Mucosa of stomach (tissue), 1 donor: ENCODE data around the gene CCDC91.
"Not testable (repeated sequence)": the region's sequence is repeated elsewhere in the genome, so short reads cannot be mapped to it uniquely, and the experiment has no call there.

Source experiments
- H3K27me3 ChIP-seq: one replicate; pipeline ENCODE4 v1.7.0; 2013; ENCODE audit warnings: mild to moderate bottlenecking, low read length; ENCODE audit not compliant: control insufficient read depth, insufficient read depth
- H3K36me3 ChIP-seq: one replicate; pipeline ENCODE4 v1.7.0; 2013; ENCODE audit warnings: low read length; ENCODE audit not compliant: control insufficient read depth, insufficient read depth
- H3K4me1 ChIP-seq: one replicate; pipeline ENCODE4 v1.7.0; 2013; ENCODE audit warnings: mild to moderate bottlenecking, low read length; ENCODE audit not compliant: control insufficient read depth, insufficient read depth
- H3K4me3 ChIP-seq: one replicate; pipeline ENCODE4 v1.7.0; 2013; ENCODE audit warnings: low read length
- H3K9ac ChIP-seq: one replicate; pipeline ENCODE4 v1.7.0; 2013; ENCODE audit warnings: mild to moderate bottlenecking, low read length, moderate library complexity
- H3K9me3 ChIP-seq: one replicate; pipeline ENCODE4 v1.7.0; 2013; ENCODE audit warnings: mild to moderate bottlenecking, low read length, moderate library complexity; ENCODE audit not compliant: control insufficient read depth
- donor health status: Pancreatic carcinoma.

CCDC91 gene

GRCh38 chr12:28456934-28457710 is 266.9 kb downstream of the CCDC91 start:
- Histone ChIP-seq H3K36me3 (no peaks in the 10 kb centered on the region), H3K9ac (no peak overlapping the region), H3K9me3 (no peaks in the 10 kb centered on the region), H3K4me3 (no peak overlapping the region), H3K27me3 (no peaks in the 10 kb centered on the region), H3K4me1 (no peaks in the 10 kb centered on the region)

GRCh38 chr12:28457785-28458184 is 267.5 kb downstream of the CCDC91 start:
- Histone ChIP-seq H3K4me3 (no peak overlapping the region), H3K9ac (no peak overlapping the region), H3K27me3 (no peaks in the 10 kb centered on the region), H3K36me3 (no peaks in the 10 kb centered on the region), H3K9me3 (no peaks in the 10 kb centered on the region), H3K4me1 (no peaks in the 10 kb centered on the region)

GRCh38 chr12:28459481-28459880 is 269.2 kb downstream of the CCDC91 start:
- H3K4me1 ChIP-seq, result no peaks in the 10 kb centered on the region
- no peaks in the 10 kb centered on the region for H3K9me3 ChIP-seq
- H3K9ac ChIP-seq, result no peak overlapping the region
- H3K36me3 ChIP-seq, result no peaks in the 10 kb centered on the region
- H3K4me3 ChIP-seq, result no peak overlapping the region
- H3K27me3 ChIP-seq, result no peaks in the 10 kb centered on the region

- no peaks in the 10 kb centered on the region for H3K36me3 ChIP-seq
- H3K9me3 ChIP-seq, result no peaks in the 10 kb centered on the region
- no peaks in the 10 kb centered on the region for H3K27me3 ChIP-seq
- no peak overlapping the region for H3K4me3 ChIP-seq
- H3K4me1 ChIP-seq, result no peaks in the 10 kb centered on the region
- H3K9ac ChIP-seq, result no peak overlapping the region
Observed at GRCh38 chr12:28460420-28461130, 270.3 kb downstream of the CCDC91 start.

- H3K9ac ChIP-seq, result no peak overlapping the region
- no peaks in the 10 kb centered on the region for H3K27me3 ChIP-seq
- H3K4me3 ChIP-seq, result no peak overlapping the region
- H3K36me3 ChIP-seq, result no peaks in the 10 kb centered on the region
- H3K9me3 ChIP-seq, result no peaks in the 10 kb centered on the region
- H3K4me1 ChIP-seq, result no peaks in the 10 kb centered on the region
Observed at GRCh38 chr12:28463396-28463795, 273.1 kb downstream of the CCDC91 start.

- H3K27me3 ChIP-seq, H3K36me3 ChIP-seq, H3K4me3 ChIP-seq, H3K9me3 ChIP-seq, H3K4me1 ChIP-seq, H3K9ac ChIP-seq: not testable (repeated sequence)
Observed at GRCh38 chr12:28471762-28472161, 281.5 kb downstream of the CCDC91 start.

GRCh38 chr12:28476206-28476605 is 285.9 kb downstream of the CCDC91 start:
- H3K9ac ChIP-seq, H3K36me3 ChIP-seq, H3K9me3 ChIP-seq, H3K4me1 ChIP-seq, H3K4me3 ChIP-seq, H3K27me3 ChIP-seq: not testable (repeated sequence)

- not testable (repeated sequence) for H3K4me1 ChIP-seq, H3K9me3 ChIP-seq, H3K4me3 ChIP-seq, H3K36me3 ChIP-seq, H3K9ac ChIP-seq, H3K27me3 ChIP-seq
Observed at GRCh38 chr12:28479097-28479496, 288.8 kb downstream of the CCDC91 start.

GRCh38 chr12:28479683-28480082 is 289.4 kb downstream of the CCDC91 start:
- no peaks in the 10 kb centered on the region for H3K36me3 ChIP-seq
- H3K4me3 ChIP-seq, result no peak overlapping the region
- no peak overlapping the region for H3K9ac ChIP-seq
- no peaks in the 10 kb centered on the region for H3K4me1 ChIP-seq
- H3K9me3 ChIP-seq, result no peaks in the 10 kb centered on the region
- H3K27me3 ChIP-seq, result no peaks in the 10 kb centered on the region

GRCh38 chr12:28484156-28484555 is 293.9 kb downstream of the CCDC91 start:
- H3K27me3 ChIP-seq, result no peaks in the 10 kb centered on the region
- H3K4me1 ChIP-seq, result no peaks in the 10 kb centered on the region
- H3K9ac ChIP-seq, result no peak overlapping the region
- H3K36me3 ChIP-seq, result no peaks in the 10 kb centered on the region
- no peak overlapping the region for H3K4me3 ChIP-seq
- H3K9me3 ChIP-seq, result no peaks in the 10 kb centered on the region

- Histone ChIP-seq H3K4me3 (no peak overlapping the region), H3K36me3 (no peaks in the 10 kb centered on the region), H3K27me3 (no peaks in the 10 kb centered on the region), H3K9ac (no peak overlapping the region), H3K4me1 (no peaks in the 10 kb centered on the region), H3K9me3 (no peaks in the 10 kb centered on the region)
Observed at GRCh38 chr12:28486521-28486920, 296.3 kb downstream of the CCDC91 start.

- Histone ChIP-seq H3K9ac (no peak overlapping the region), H3K4me3 (no peak overlapping the region), H3K4me1 (no peaks in the 10 kb centered on the region), H3K36me3 (no peaks in the 10 kb centered on the region), H3K9me3 (no peaks in the 10 kb centered on the region), H3K27me3 (no peaks in the 10 kb centered on the region)
Observed at GRCh38 chr12:28489246-28489645, 299.0 kb downstream of the CCDC91 start.
